ENCODE data around the gene MDGA2. TPM values are rescaled to one million over a fixed set of nuclear protein-coding genes. Genes with fewer than 3 reads are reported as not detected.

Gene MDGA2
- total RNA-seq, 1 experiment from 2014 or later, result not detected

DNA sequence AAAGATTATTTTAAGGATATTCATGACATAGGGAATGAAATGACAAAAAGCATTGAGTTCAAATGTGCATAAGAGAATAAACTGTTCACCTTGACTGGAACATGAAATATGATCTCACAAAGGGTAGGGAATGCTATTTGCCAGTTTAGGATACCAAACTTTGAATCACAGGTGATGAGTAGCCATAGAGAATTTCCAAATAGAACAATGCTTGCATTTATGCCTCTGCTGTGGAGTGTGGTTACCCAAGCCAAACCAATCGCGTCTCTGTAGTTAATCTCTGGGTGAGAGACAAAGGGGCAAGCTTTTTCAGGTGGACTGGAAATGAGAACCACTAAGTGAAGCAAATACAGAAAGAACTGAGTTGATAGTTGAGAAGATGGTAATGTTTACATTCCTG is 652.7 kb downstream of the MDGA2 start:
- intact Hi-C loops (cut with micrococcal nuclease; ENCODE audit: unreplicated experiment), result no loop called here
- POLR2A ChIA-PET, result no interaction called here
- H3K9me3 ChIP-seq, result no peaks in the 10 kb centered on the region
- CTCF ChIA-PET, result no interaction called here
- Mint-ChIP-seq H3K4me3 (ENCODE audit: unreplicated experiment) (no peak overlapping the region), H3K27ac (ENCODE audit: unreplicated experiment) (no peak overlapping the region), H3K9me3 (ENCODE audit: unreplicated experiment) (no peaks in the 10 kb centered on the region), H3K4me1 (ENCODE audit: low read depth, unreplicated experiment) (no peaks in the 10 kb centered on the region), H3K36me3 (ENCODE audit: insufficient read depth, unreplicated experiment) (no peaks in the 10 kb centered on the region), H3K27me3 (ENCODE audit: insufficient read depth, unreplicated experiment) (no peaks in the 10 kb centered on the region)
- TF ChIP-seq, protein P1, sequence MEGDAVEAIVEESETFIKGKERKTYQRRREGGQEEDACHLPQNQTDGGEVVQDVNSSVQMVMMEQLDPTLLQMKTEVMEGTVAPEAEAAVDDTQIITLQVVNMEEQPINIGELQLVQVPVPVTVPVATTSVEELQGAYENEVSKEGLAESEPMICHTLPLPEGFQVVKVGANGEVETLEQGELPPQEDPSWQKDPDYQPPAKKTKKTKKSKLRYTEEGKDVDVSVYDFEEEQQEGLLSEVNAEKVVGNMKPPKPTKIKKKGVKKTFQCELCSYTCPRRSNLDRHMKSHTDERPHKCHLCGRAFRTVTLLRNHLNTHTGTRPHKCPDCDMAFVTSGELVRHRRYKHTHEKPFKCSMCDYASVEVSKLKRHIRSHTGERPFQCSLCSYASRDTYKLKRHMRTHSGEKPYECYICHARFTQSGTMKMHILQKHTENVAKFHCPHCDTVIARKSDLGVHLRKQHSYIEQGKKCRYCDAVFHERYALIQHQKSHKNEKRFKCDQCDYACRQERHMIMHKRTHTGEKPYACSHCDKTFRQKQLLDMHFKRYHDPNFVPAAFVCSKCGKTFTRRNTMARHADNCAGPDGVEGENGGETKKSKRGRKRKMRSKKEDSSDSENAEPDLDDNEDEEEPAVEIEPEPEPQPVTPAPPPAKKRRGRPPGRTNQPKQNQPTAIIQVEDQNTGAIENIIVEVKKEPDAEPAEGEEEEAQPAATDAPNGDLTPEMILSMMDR (IDR thresholded peaks at IDR 0.05; ENCODE audit: insufficient read depth in 1 of 2, low read depth in 1 of 2, low read length in 1 of 2, severe bottlenecking in 1 of 2, unreplicated experiment in 1 of 2), result no peak
- H3K36me3 ChIP-seq (ENCODE audit: control insufficient read depth, insufficient read depth, low read length), result no peaks in the 10 kb centered on the region
- H3K27me3 ChIP-seq (replicated peaks; ENCODE audit: control insufficient read depth, insufficient read depth, low read length), result no peaks in the 10 kb centered on the region
- BruUV-seq (replicated peaks), result no TSS peak
- no peak for DNase-seq
- H3K4me3 ChIP-seq (ENCODE audit: low read depth, low read length), result no peak overlapping the region
- H3K4me1 ChIP-seq, result no peaks in the 10 kb centered on the region

DNA sequence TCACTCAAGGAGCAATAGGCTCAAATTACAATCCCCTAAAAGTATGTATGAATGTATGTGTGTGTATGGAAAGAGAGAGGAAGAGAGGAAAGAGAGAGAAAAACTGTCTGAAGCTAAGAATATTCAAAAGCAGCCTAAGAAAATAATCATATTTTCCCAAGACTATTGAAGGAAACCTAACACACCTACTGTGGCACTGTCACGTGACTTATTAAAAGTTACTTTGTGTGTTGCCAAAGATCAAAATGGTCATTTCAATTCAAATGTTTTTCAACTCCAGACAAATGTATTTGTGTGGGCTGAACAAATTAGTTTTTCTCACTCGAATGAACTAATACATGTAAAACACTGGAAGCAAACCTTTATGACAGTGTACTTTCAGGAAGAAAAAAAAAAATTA is 654.9 kb downstream of the MDGA2 start:
- Histone ChIP-seq H3K36me3 (ENCODE audit: control insufficient read depth, insufficient read depth, low read length) (no peaks in the 10 kb centered on the region), H3K27me3 (replicated peaks; ENCODE audit: control insufficient read depth, insufficient read depth, low read length) (no peaks in the 10 kb centered on the region), H3K4me1 (no peaks in the 10 kb centered on the region), H3K9me3 (no peaks in the 10 kb centered on the region), H3K4me3 (ENCODE audit: low read depth, low read length) (no peak overlapping the region)
- Mint-ChIP-seq H3K27ac (ENCODE audit: unreplicated experiment) (no peak overlapping the region), H3K9me3 (ENCODE audit: unreplicated experiment) (no peaks in the 10 kb centered on the region), H3K4me1 (ENCODE audit: low read depth, unreplicated experiment) (no peaks in the 10 kb centered on the region), H3K36me3 (ENCODE audit: insufficient read depth, unreplicated experiment) (no peaks in the 10 kb centered on the region), H3K27me3 (ENCODE audit: insufficient read depth, unreplicated experiment) (no peaks in the 10 kb centered on the region), H3K4me3 (ENCODE audit: unreplicated experiment) (no peak overlapping the region)
- TF ChIP-seq, protein P1 (IDR thresholded peaks at IDR 0.05; ENCODE audit: insufficient read depth in 1 of 2, low read depth in 1 of 2, low read length in 1 of 2, severe bottlenecking in 1 of 2, unreplicated experiment in 1 of 2), result no peak
- intact Hi-C loops (cut with micrococcal nuclease; ENCODE audit: unreplicated experiment), result no loop called here
- ChIA-PET POLR2A (no interaction called here), CTCF (no interaction called here)
- no peak for DNase-seq
- BruUV-seq (replicated peaks), result no TSS peak

DNA sequence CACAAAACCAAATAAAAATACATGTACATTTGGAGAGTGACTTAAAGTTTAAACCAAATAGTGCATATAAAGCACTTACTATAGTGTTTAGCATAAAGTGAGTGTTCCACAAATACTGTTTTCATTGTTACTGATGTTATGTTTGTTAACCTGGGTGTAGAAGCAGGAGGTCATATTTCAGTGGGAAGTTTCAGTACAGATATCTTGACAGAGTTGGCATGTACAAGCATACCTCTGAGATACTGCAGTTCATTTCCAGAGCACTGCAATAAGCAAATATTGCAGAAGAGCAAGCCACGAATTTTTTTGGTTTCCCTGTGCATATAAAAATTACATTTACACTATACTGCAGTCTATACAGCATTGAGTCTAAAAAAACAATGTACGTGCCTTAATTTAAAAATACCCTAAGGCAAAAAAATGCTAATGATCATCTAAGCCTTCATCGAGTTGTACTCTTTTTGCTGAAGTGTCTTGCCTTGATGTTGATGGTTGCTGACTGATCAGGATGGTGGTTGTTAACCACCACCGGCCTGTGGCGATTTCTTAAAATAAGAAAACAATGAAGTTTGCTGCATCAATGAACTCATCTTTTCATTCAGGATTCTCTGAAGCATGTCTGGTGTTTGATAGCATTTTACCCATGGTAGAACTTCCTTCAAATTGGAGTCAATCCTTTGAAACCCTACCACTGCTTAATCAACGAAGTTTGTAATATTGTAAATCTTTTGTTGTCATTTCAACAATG is 662.7 kb downstream of the MDGA2 start:
- POLR2A ChIA-PET, result no interaction called here
- Histone ChIP-seq H3K27me3 (replicated peaks; ENCODE audit: control insufficient read depth, insufficient read depth, low read length) (no peaks in the 10 kb centered on the region), H3K4me3 (ENCODE audit: low read depth, low read length) (no peak overlapping the region), H3K36me3 (ENCODE audit: control insufficient read depth, insufficient read depth, low read length) (no peaks in the 10 kb centered on the region), H3K4me1 (no peaks in the 10 kb centered on the region), H3K9me3 (no peaks in the 10 kb centered on the region)
- BruUV-seq (replicated peaks), result no TSS peak
- H3K27ac Mint-ChIP-seq (ENCODE audit: unreplicated experiment), result no peak overlapping the region
- DNase-seq, result no peak
- no peaks in the 10 kb centered on the region for H3K36me3 Mint-ChIP-seq (ENCODE audit: insufficient read depth, unreplicated experiment)
- no peak overlapping the region for H3K4me3 Mint-ChIP-seq (ENCODE audit: unreplicated experiment)
- H3K9me3 Mint-ChIP-seq (ENCODE audit: unreplicated experiment), result no peaks in the 10 kb centered on the region
- intact Hi-C loops (cut with micrococcal nuclease; ENCODE audit: unreplicated experiment), result no loop called here
- CTCF ChIA-PET, result no interaction called here
- TF ChIP-seq, protein P1 (IDR thresholded peaks at IDR 0.05; ENCODE audit: insufficient read depth in 1 of 2, low read depth in 1 of 2, low read length in 1 of 2, severe bottlenecking in 1 of 2, unreplicated experiment in 1 of 2), result no peak
- no peaks in the 10 kb centered on the region for H3K4me1 Mint-ChIP-seq (ENCODE audit: low read depth, unreplicated experiment)
- H3K27me3 Mint-ChIP-seq (ENCODE audit: insufficient read depth, unreplicated experiment), result no peaks in the 10 kb centered on the region

All from Caco-2 (cell line).